Measurements from ENCODE around the gene SF3B3. TPM values are rescaled to one million over a fixed set of nuclear protein-coding genes. Genes with fewer than 3 reads are reported as not detected.
A peak's percentile ranks its signal among the peaks of the same experiment; 100 is the strongest.
"Not testable (repeated sequence)": the region's sequence is repeated elsewhere in the genome, so short reads cannot be mapped to it uniquely, and the experiment has no call there.

Gene SF3B3
- total and polyA plus RNA-seq, 5 donors from 2014 or later, result 110 to 190 (median 138) TPM

GRCh38 chr16:70520612-70521297 lies 2.9 kb upstream of the SF3B3 start:
- Mint-ChIP-seq H3K4me1 (peaks cover 18 to 54% (median 34%) of the 10 kb centered on the region in 4 donors), H3K27me3 (peaks cover 5% of the 10 kb centered on the region), H3K27ac (peak overlapping the region; percentile 42 to 86 (median 74)), H3K4me3 (peak overlapping the region; percentile 79 to 100 (median 93)), H3K9me3 (no peaks in the 10 kb centered on the region), H3K36me3 (peaks cover 18% of the 10 kb centered on the region)
- peak overlapping the region; percentile 72 for H3K27ac ChIP-seq (ENCODE audit: insufficient read depth, low read length, poor library complexity, severe bottlenecking)
- H3K36me3 ChIP-seq (ENCODE audit: control insufficient read depth, insufficient read depth, low read length), result peaks cover 24% of the 10 kb centered on the region
- H3K9me3 ChIP-seq (ENCODE audit: control insufficient read depth in 2 of 2, low read length in 2 of 2), result no peaks in the 10 kb centered on the region
- peak; percentile 5 to 80 (median 59) for DNase-seq
- peak overlapping the region; percentile 67 for H3K4me3 ChIP-seq (ENCODE audit: low read depth, low read length)
- ATAC-seq (ENCODE audit: low read depth in 2 of 2), result peak; percentile 61 to 63
- H3K27me3 ChIP-seq (ENCODE audit: control insufficient read depth, insufficient read depth, low read length), result no peaks in the 10 kb centered on the region
- H3K4me1 ChIP-seq (ENCODE audit: control insufficient read depth, insufficient read depth, low read length, poor library complexity, severe bottlenecking), result peaks cover 43% of the 10 kb centered on the region

DNA sequence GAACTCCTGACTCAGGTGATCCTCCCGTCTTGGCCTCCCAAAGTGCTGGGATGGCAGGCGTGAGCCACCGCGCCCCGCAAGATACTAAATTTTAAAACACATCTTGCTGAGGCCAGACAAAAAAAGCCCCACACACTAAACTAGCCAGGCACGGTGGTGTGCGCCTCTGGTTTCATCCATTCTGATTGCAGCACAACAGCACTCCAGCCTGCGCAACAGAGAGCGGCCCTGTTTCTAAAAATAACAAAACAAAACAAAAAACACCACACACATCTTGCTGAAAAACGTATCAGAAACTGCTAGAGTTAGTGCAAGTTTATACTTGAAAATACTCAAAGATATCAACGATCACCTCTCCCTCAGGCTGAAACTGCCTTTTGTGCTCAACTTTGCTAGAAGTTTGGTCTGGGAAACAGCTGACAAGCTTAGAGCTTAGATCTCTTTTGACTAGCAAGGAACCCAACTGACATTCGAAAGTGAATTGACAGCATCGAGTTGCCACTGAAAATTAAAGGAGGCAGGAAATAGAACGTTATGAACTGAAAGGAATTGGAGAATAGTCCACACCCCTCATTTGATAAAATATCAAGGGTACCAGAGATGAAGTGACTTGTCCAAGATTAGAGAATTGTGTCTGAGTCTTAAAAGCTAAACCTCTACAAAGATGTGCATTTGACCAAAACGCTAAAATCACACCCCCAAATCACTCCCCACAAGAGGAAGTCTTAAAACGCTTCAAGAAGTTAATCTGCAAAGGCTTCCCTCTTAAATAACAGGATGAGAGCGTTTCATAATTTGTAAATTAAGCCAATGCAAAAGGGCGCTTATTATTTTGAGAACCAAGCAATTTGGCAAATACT lies 1.2 kb upstream of the SF3B3 start:
- H3K4me3 ChIP-seq (ENCODE audit: low read depth, low read length), result peak overlapping the region; percentile 100
- H3K27ac ChIP-seq (ENCODE audit: insufficient read depth, low read length, poor library complexity, severe bottlenecking), result peak overlapping the region; percentile 94
- Mint-ChIP-seq H3K36me3 (peaks cover 14% of the 10 kb centered on the region), H3K9me3 (no peaks in the 10 kb centered on the region), H3K27me3 (peaks cover 5% of the 10 kb centered on the region), H3K27ac (peak overlapping the region; percentile 98 to 100 (median 98)), H3K4me1 (peaks cover 29 to 66% (median 48%) of the 10 kb centered on the region in 4 donors), H3K4me3 (peak overlapping the region; percentile 97 to 100 (median 98))
- no peaks in the 10 kb centered on the region for H3K27me3 ChIP-seq (ENCODE audit: control insufficient read depth, insufficient read depth, low read length)
- no peaks in the 10 kb centered on the region for H3K9me3 ChIP-seq (ENCODE audit: control insufficient read depth in 2 of 2, low read length in 2 of 2)
- ATAC-seq (ENCODE audit: low read depth in 2 of 2) (no peak), DNase-seq (peak in 2 of 3 donors; percentile 22 to 69)
- peaks cover 21% of the 10 kb centered on the region for H3K36me3 ChIP-seq (ENCODE audit: control insufficient read depth, insufficient read depth, low read length)
- H3K4me1 ChIP-seq (ENCODE audit: control insufficient read depth, insufficient read depth, low read length, poor library complexity, severe bottlenecking), result peaks cover 60% of the 10 kb centered on the region

DNA sequence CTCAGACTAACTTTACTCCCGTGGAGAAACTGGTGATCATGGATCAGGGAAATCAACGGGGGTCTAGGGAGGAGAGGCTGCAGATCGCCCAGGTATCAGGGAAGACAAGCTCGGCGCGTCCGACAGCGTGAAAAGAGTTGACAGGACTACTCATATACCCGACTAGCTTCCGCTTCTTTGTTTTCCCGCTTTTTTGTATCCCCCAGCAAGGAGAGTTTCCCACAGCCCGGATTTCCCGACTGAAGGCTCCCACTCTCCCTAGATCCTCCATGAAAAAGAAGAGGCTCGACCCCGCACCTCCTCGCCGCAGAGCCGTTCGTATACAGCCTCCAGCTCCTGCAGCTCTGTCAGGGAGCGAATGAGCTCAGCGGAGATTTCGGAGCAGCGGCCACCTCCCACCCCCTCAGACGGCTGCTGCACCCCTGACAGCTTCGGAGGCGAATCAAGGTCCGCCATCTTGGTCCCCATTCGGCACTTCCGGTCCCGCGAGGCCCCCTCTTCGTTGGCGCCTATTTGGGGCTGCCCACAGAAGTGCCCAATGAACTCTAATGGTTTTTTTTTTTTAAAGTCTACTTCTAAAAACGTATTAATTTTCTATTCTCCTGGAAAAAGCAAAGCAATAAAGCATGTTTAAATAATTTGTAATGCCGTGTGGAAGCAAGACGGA lies 407 bp upstream of the SF3B3 start, which contains the start of gene COG4:
COG4 (minus strand) TSS at position 479 of the 667 bp plus-strand sequence; CDS start at position 468, 11 bp downstream.
- H3K4me1 Mint-ChIP-seq, result peaks cover 30 to 73% (median 51%) of the 10 kb centered on the region in 4 donors

GRCh38 chr16:70524399-70524825 lies 796 bp downstream of the SF3B3 start:
- Histone ChIP-seq H3K4me3 (ENCODE audit: low read depth, low read length) (peak overlapping the region; percentile 100), H3K27ac (ENCODE audit: insufficient read depth, low read length, poor library complexity, severe bottlenecking) (peak overlapping the region; percentile 94), H3K4me1 (ENCODE audit: control insufficient read depth, insufficient read depth, low read length, poor library complexity, severe bottlenecking) (peaks cover 70% of the 10 kb centered on the region), H3K36me3 (ENCODE audit: control insufficient read depth, insufficient read depth, low read length) (peaks cover 26% of the 10 kb centered on the region)
- peak in 2 of 3 donors; percentile 11 to 64 for DNase-seq
- peak overlapping the region; percentile 98 to 100 (median 98) for H3K27ac Mint-ChIP-seq
- H3K4me3 Mint-ChIP-seq, result peak overlapping the region; percentile 97 to 100 (median 98)
- peak; percentile 4 to 8 for ATAC-seq (ENCODE audit: low read depth in 2 of 2)
- peaks cover 17% of the 10 kb centered on the region for H3K36me3 Mint-ChIP-seq
- H3K27me3 ChIP-seq (ENCODE audit: control insufficient read depth, insufficient read depth, low read length); H3K27me3 Mint-ChIP-seq; H3K9me3 Mint-ChIP-seq; H3K9me3 ChIP-seq (ENCODE audit: control insufficient read depth in 2 of 2, low read length in 2 of 2): not testable (repeated sequence)
- H3K4me1 Mint-ChIP-seq, result peaks cover 34 to 83% (median 60%) of the 10 kb centered on the region in 4 donors

More for the DNA sequence above, 407 bp upstream of the SF3B3 start, which contains the start of gene COG4:
- no peaks in the 10 kb centered on the region for H3K9me3 Mint-ChIP-seq
- H3K27me3 Mint-ChIP-seq, result peaks cover 5% of the 10 kb centered on the region
- peak within 1 kb of the TSS; percentile 100 for H3K4me3 ChIP-seq (ENCODE audit: low read depth, low read length)
- ATAC-seq (ENCODE audit: low read depth in 2 of 2), result peak; percentile 76
- peak within 1 kb of the TSS; percentile 98 to 100 (median 98) for H3K27ac Mint-ChIP-seq
- H3K27ac ChIP-seq (ENCODE audit: insufficient read depth, low read length, poor library complexity, severe bottlenecking), result peak within 1 kb of the TSS; percentile 94
- peak within 1 kb of the TSS; percentile 97 to 100 (median 98) for H3K4me3 Mint-ChIP-seq
- peak; percentile 90 to 93 (median 92) for DNase-seq
- peaks cover 13% of the 10 kb centered on the region for H3K36me3 Mint-ChIP-seq
- H3K36me3 ChIP-seq (ENCODE audit: control insufficient read depth, insufficient read depth, low read length), result peaks cover 21% of the 10 kb centered on the region
- H3K9me3 ChIP-seq (ENCODE audit: control insufficient read depth in 2 of 2, low read length in 2 of 2), result no peaks in the 10 kb centered on the region
- H3K27me3 ChIP-seq (ENCODE audit: control insufficient read depth, insufficient read depth, low read length), result no peaks in the 10 kb centered on the region
- peaks cover 60% of the 10 kb centered on the region for H3K4me1 ChIP-seq (ENCODE audit: control insufficient read depth, insufficient read depth, low read length, poor library complexity, severe bottlenecking)

DNA sequence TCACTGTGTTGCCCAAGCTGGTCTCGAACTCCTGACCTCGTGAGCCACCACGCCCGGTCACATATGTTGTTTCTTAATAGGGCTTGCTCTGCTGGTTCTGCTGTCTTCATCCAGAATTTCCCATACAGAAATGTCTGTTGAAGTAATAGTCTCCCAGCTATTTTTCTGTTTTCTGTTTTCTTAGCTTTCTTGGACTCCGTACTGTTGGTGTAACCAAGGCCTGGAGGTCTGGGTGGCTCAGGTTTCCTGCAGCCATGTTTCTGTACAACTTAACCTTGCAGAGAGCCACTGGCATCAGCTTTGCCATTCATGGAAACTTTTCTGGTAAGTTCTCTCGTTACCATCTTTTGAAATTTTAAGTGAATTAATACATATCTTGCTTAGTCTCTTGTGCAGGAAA lies 2.8 kb downstream of the SF3B3 start:
- H3K4me1 Mint-ChIP-seq, result peaks cover 25 to 72% (median 53%) of the 10 kb centered on the region in 4 donors
- H3K9me3 ChIP-seq (ENCODE audit: control insufficient read depth in 2 of 2, low read length in 2 of 2), result no peaks in the 10 kb centered on the region
- peaks cover 54% of the 10 kb centered on the region for H3K4me1 ChIP-seq (ENCODE audit: control insufficient read depth, insufficient read depth, low read length, poor library complexity, severe bottlenecking)
- peak overlapping the region; percentile 33 for H3K27ac ChIP-seq (ENCODE audit: insufficient read depth, low read length, poor library complexity, severe bottlenecking)
- peak overlapping the region; percentile 42 to 98 (median 88) for H3K27ac Mint-ChIP-seq
- H3K36me3 Mint-ChIP-seq, result peaks cover 20% of the 10 kb centered on the region
- H3K27me3 ChIP-seq (ENCODE audit: control insufficient read depth, insufficient read depth, low read length), result no peaks in the 10 kb centered on the region
- ATAC-seq (ENCODE audit: low read depth in 2 of 2), result no peak
- no peaks in the 10 kb centered on the region for H3K9me3 Mint-ChIP-seq
- H3K4me3 ChIP-seq (ENCODE audit: low read depth, low read length), result peak overlapping the region; percentile 35
- no peak for DNase-seq
- peaks cover 39% of the 10 kb centered on the region for H3K36me3 ChIP-seq (ENCODE audit: control insufficient read depth, insufficient read depth, low read length)
- H3K4me3 Mint-ChIP-seq, result peak overlapping the region; percentile 82 to 97 (median 90)
- H3K27me3 Mint-ChIP-seq, result peaks cover 5% of the 10 kb centered on the region

- Mint-ChIP-seq H3K27me3 (peaks cover 4% of the 10 kb centered on the region), H3K27ac (peak overlapping the region; percentile 21 to 98 (median 88)), H3K36me3 (peaks cover 27% of the 10 kb centered on the region), H3K4me3 (peak overlapping the region in 3 of 4 donors; percentile 82 to 97 (median 87)), H3K9me3 (no peaks in the 10 kb centered on the region), H3K4me1 (peaks cover 23 to 71% (median 50%) of the 10 kb centered on the region in 4 donors)
- Histone ChIP-seq H3K9me3 (ENCODE audit: control insufficient read depth in 2 of 2, low read length in 2 of 2) (no peaks in the 10 kb centered on the region), H3K4me1 (ENCODE audit: control insufficient read depth, insufficient read depth, low read length, poor library complexity, severe bottlenecking) (peaks cover 46% of the 10 kb centered on the region), H3K27ac (ENCODE audit: insufficient read depth, low read length, poor library complexity, severe bottlenecking) (no peak overlapping the region), H3K27me3 (ENCODE audit: control insufficient read depth, insufficient read depth, low read length) (no peaks in the 10 kb centered on the region), H3K4me3 (ENCODE audit: low read depth, low read length) (peak overlapping the region; percentile 35), H3K36me3 (ENCODE audit: control insufficient read depth, insufficient read depth, low read length) (peaks cover 50% of the 10 kb centered on the region)
- ATAC-seq (ENCODE audit: low read depth in 2 of 2) (no peak), DNase-seq (no peak)
Measured at GRCh38 chr16:70527315-70527996, 3.8 kb downstream of the SF3B3 start.
